Stimulated activated CD8-positive, alpha-beta memory T cell treated with anti-CD3 and anti-CD28 coated beads, Interleukin-12 subunit alpha, Interleukin-12 subunit beta, amount 100 ng/mL, for 24 hours (primary cell): Measurements from ENCODE around the gene TPP1.

ENCODE experiments used
- DNase-seq: peaks from one replicate; pipeline ENCODE4 v3.0.0-alpha.2; 2020; ENCODE audit errors: extremely low read depth

Gene TPP1

DNA sequence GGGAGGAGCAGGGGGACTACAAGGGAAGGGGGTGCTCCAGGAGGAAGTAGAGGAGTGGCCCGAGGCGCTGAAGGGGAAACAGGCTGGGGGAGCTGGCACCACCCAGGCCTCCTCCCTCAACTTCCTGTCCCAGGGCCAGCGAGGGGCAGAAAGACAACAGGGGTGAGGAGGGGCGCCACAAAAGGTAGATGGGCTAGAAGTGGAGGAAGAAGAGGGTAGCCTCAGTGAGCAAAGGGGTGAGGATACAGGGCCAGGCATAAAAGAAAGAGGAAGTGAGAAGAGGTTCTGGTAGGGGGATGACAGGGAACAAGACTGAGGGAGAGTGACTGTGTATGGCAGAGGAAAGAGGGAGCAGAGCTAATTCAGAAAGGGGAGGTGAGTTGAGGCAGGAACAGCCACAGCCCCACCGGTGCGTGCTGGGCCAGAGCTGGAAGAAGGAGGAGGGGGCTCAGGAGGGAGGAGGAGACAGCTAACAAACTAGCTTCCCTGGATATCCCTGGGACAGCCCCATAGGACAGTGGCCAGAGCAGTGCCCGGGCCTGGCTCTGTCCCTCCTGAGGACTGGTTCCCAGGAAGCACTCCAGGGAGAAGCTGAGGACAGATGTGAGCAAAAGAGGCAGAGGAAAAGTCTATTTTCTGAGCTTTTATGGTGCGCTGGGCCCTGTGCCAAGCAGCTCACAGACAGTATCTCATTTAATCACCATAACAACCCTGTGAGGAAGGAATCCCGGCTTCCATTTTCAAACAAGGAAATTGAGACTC, 27.9 kb upstream of the TPP1 start:
- no peak for DNase-seq

DNA sequence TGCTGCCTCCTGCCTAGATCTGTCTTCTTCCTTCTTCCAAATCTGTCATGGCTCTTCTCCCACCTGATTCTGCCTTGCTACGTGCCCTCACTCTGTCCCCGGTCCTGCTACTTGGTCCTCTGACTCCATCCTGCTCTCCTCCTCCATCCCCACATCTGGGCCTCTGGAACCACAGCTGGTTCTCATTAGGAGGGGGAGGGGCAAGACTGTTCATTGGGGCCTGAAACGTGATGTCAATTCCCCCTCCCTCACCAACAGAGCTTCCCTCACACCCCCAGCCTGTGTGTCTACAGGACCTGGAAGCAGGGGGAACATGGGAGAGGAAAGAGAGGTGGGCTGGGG, 27.3 kb upstream of the TPP1 start:
- no peak for DNase-seq

DNA sequence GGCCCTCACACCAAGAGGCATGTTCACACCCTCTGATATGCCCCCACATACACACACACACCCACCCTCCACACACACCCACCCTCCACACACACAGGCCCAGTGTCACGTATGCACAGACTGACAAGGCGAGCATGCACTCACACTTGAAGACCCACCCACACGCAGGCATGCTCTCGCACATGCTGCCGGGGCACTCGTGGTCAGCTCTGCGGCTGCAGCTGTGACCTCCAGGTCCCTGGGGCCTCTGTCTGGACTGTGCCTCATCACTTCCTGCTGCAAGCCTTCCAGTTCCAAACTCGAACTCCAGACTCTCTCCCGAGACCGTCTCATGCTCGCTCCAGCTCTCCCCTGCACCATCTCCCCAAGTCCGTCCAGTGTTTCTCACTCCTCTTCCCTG, 26.8 kb upstream of the TPP1 start:
- DNase-seq: no peak

DNA sequence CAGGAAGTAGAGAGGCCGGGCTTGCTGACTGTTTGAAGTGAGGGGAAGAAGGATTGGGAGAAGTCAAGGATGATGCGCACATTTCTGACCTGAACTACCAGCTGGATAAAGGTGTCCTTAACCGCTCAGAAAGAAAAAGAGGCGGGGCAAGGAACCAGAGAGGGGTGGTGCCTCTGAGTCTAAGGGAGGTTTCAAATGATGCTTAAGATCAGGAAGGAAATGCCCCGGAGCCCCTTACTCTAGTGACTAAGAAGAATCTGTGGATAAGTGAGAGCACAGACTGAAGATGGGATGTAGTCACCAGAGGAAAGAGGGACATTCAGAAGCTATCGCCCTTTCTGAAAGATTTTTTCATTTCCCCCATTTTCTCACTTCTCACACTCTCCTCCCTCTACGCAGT, 23.7 kb upstream of the TPP1 start:
- DNase-seq: no peak

DNA sequence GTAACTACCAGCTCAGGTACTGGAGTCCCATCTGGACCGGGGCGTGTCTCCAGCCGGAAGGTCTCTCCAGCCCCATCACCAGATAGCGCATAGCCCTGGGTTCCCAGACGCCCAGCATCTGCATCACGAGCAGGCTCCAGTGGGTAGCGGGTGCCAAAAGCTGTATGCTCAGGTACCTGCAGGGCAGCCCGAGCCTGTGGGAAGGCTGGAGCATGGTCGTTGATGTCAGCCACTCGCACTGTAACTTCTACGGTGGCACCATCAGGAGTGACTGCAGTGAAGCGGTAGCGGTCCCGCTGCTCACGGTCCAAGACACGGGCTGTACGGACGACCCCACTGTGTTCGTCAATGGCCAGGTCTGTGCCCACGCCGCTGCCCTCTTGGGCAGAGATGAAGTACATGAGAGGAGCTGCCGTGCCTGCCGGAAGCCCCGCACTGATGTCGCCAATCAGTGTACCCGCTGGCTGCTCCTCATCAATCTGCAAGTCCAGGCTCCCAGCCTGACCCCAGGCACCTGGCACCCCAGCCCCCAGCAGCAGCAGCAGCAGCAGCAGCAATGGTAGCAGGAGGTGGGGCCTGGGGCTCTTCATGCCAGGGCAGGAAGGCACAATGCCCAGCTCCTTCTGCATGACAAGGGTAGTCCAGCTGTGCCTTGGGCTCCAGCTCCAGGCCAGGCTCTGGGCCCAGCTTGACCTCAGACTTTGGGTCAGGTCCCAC, 21.9 kb upstream of the TPP1 start:
- no peak for DNase-seq

DNA sequence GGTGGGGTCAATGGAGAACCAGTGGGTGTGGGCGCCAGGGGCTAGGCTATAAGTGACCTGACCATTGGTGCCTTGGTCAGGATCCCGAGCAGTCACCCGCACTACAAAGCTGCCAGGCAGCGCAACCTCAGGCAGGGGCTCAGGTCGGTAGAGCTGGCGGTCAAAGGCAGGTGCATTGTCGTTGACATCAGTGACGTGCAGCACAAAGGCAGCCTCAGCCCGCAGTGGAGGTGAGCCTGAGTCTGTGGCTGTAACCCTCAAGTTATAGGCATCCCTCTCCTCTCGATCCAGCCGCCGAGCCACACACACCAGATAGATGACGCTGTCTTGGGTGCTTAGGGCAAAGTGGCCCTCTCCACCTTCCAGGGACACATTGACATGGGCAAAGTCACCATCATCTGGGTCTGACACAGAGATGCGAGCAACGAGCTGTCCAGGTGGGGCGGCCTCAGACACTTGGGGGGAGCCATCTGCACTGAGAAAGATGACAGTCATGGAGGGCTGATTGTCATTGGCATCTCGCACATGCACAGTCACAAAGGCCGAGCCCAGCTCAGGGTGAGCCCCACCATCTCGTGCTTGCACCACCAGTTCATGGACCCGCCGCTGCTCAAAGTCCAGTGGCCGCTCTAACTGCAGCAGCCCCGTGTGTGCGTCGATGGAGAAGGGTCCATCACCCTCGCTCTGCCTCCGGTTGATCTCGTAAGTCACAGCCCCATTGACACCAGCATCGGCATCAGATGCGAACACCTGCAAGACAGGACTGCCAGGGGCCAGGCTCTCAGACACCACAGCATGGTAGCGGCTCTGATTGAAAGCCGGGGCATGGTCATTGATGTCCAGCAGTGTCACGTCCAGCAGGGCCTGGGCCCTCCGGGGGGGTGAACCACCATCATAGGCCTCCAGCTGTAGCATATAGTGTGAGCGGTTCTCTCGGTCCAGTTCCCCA, 21.1 kb upstream of the TPP1 start:
- no peak for DNase-seq

DNA sequence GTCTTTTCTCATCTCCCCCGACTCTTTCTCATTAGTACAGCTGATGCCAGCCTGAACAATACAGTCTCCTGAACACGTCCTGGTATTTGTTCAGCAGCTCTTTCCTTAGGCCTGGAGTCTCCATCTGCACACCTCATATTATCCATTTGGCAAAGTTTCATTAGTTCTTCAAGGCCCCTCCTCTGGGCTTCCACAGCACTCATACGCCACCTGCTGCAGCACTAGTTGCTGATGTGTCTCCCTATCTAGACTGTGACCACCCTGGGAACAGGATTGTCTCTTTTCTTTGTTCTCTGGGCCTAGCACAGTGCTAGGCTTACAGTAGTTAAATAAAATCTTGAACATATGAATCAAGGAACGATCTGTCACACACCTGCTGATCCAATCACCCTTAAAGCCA, 19.2 kb upstream of the TPP1 start:
- DNase-seq: no peak

DNA sequence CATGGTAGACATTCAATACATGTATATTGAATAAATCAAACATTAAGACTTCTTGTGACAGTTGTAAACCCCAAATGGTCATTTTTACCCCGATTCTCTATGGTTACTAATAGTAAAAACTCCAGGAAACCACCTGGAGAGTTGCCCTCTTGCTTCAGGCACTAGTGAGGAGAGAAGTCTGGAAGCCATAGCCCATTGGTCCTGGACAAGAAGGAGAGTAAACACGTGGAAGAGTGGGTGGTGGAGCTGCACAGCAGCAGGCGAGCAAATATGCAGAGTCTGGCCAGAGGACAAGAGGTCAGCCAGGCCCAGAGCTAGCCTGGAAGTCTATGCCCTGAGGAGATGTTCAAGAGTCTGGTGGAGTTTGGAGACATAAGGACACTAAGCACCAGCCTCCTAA, 18.6 kb upstream of the TPP1 start:
- DNase-seq: no peak

DNA sequence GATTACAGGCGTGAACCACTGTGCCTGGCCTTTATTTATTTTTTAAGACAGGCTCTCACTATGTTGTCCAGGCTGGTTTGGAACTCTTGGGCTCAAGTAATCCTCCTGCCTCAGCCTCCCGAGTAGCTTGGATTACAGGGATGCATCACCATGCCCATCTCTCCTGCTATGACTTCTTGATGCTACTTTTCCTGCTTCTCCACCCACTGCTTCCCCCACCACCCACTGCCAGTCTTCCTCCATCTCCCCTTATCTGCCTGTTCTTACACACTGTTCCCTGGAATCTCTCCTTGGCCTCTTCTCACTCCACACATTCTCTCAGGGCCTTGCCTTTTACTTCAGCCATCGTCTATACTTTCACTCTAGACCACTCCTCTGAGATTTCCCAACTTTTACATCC, 17.3 kb upstream of the TPP1 start:
- no peak for DNase-seq

DNA sequence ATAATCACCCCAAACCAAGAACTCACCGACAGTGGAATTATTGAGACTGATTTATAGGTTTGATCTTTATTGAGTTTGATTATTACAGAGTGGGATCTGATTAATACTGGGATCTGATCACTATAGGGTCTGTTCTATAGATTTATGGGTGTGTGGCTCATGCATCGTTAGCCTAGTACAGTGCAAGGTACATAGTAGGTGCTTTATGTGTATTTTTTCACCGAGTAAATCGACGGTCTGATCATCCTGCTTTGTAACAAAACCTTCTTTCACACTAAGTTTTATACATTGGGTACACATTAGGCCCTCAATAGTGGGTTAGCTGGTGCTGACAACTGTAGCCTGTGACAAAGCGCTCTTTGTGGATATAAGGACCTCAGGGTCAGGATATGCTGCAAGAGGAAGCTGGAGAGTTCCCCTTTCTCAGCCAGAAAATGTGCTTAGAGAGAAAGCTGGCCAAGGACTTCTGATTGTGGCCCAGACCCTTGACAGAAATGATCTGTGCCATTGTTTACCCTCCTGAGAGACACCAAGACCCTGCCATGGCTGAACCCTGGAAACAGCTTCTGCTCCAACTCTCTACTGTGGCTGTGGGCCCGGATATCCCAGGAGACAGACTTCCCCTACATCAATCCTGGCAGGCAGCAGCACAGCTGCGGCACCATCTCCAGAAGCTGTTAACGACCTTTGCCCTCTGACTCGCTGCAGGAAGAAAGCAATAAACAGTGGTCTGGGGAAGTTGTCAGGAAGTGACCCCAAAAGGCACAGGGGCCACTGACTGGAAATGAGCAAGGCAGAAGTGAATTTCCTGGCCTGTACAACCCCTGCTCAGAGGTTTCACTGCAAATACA, 16.1 kb upstream of the TPP1 start:
- DNase-seq: no peak

DNA sequence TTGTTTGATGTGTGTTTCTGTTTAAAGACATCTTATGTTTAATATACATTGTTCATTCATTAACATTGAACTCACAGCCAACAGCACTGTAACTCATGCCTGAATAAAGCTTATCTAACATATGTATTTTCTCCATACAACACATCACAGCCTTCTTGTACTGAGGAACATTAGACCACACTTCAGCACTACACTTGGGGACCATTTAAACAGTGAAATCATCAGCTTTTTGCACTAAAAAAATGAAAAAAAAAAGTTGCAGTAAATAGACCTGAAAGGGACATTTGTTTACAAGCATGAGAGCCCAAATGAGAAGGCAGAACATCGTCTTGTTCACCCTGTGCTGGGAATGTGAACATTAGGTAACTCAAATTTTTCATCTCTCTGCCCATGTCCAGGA, 15.3 kb upstream of the TPP1 start:
- no peak for DNase-seq

DNA sequence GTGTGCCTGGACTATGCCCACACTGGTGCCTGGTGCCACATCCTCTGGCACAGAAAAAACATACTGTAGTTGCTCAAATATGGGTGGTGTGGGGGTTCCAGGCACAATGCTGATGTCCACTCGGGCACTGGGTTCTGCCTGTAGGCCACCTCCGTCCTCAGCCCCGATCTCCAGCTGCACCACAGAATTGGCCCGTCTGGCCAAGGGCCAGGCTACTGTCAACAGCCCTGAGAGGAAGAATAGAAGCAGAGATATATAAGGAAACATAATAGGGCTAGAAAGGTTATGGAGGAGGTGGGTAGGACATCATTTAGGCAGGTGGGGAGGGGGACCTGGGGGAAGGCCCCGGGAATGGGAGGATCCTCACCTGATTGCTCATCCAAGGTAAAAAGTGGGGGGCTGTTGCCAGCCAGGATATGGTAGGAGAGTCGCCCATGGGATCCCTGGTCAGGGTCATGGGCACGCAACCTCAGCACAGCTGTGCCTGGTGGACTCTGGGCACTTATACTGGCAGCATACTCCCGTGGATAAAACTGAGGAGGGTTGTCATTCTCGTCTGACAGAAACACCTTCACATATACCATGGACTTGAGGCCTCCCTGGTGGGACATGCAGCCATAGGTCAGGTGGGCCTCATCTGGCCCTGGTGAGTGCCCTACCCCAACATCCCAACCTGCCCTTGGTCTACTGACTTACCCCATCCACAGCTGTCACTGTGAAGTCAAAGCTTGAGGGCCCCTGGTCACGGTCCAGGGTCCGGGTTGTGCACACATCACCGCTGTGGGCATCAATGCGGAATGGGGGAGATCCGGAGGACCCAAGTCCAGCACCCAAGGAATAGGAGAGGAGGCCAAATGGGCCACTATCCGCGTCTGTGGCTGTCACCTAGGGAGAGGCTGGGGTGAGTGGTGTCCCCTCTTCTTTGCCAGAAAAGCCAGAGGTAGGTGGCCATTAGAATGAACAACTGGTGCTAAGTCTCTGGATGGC, 14.5 kb upstream of the TPP1 start:
- DNase-seq: no peak

DNA sequence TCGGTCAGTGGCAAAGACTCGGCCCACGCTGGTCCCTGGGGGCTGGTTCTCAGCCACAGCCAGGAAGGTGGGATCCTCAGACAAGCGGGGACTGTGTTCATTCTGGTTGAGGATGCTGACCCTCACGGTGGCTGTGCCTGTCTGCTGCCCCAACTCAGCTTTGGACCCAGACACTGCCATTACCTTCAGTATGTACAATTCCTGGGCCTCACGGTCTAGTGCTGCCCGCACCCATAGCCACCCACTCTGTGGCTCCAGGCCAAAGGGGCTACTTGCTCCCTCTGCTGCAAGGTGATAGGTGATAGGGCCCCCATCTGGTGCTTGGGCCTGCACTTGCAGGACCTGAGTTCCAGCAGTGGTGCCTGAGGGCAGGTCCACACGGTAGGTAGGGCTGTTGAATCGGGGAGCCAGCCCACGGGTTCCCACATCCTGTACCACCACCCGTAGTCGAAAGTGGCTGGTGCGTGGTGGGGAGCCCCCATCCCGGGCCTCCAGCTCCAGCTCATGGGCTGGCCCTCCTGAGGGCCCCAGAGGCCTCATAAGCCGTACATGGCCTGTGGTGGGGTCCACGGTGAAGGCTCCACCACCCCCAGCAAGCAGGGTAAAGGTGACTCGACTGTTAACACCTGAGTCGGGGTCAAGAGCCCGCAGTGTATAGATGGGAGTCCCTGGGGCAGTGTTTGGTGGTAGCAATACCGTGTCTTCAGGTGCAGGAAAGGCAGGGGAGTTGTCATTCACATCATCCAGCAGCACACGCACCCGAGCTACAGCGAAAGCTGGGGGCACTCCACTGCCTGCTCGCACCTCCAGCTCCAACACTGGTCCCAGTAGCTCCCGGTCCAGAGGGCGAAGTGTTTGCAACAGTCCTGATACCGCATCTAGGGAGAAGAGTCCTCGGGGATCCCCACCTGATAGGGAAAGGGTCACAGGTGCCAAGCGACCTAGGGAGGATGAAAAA, 13.2 kb upstream of the TPP1 start:
- no peak for DNase-seq

DNA sequence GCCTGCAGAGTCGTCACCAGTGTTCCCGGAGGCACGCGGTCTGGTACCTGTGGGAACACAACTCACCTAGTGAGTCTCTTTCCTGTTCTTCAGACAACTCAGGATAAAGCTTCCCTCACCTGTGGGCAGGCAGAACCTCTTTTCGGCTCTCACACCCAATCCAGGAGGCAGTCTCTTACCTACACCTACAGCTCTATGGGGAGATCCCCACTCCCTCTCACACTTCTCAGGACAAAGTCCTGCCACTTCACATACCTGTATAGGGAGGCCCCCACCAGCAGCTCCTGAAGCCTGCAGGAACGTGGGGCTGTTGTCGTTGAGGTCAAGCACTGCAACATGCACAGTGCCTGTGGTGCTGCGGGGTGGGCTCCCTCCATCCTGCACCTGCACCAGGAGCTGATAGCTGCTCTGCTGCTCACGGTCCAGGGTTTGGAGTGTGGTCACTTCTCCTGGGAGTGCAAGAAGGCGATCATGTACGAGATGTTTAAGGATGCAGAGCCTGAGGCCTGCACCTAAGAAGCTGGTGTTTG, 12.2 kb upstream of the TPP1 start:
- no peak for DNase-seq

DNA sequence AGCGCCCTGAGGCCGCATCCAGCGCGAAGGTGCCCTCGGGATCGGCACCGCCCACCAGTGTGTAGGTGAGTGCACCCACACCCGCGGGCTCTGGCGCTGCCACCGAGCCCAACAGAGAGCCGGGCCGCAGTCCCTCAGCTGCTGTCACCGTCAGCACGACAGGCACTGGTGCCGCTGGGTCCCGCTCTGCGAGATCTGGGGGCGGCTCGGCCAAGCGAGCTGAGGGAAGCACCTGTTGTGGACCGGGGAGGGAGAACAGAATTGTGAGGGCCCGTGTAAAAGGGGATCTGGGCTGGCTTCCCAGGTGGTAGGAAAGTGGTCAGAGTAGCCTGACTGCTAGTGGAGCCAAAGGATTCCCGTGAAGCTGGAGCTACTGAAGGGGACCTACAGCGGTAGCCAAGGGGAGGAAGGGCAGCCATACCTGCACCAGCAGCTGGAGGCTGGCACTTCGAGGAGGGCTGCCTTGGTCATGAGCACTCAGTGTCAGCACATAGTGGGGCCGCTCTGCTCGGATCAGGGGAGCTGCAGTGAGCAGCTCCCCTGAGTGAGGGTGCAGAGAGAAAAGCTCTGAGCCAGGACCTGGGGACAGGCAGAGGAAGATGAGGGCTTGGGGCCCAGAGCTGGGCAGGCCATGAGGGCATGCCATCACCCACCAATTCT, 11.5 kb upstream of the TPP1 start:
- no peak for DNase-seq

DNA sequence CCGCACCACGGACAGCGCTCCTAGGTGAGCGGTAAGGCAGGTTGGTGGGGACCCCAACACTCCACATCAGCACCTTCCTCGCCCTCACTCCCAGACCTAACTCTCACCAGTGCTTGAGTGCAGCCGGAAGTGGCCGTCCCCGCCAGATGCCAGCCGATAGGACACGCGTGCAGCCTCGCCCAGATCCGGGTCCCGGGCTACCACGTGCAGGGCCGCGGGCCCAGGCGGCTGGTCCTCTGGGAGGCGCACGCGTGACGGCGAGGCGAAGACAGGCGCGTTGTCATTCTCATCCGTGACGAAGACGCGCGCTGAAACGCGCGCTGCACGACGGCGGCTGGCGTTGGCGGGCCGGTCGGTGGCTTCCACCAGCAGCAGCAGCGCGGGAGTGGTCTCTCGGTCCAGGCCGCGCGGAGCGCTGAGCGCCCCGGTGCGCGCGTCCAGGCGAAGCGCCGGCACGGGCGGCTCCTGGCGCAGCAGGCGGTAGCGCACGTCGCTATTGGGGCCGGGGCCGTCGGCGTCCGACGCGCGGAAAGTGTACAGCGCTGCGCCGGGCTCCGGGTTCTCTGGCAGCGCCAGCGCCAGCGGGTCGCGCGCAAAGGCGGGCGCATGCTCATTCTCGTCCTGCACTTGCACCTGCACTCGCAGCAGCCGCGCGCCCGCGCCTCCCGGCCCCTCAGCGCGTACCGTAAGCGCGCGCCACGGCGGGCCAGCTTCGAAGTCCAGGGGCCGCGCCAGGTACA, 10.8 kb upstream of the TPP1 start:
- no peak for DNase-seq

DNA sequence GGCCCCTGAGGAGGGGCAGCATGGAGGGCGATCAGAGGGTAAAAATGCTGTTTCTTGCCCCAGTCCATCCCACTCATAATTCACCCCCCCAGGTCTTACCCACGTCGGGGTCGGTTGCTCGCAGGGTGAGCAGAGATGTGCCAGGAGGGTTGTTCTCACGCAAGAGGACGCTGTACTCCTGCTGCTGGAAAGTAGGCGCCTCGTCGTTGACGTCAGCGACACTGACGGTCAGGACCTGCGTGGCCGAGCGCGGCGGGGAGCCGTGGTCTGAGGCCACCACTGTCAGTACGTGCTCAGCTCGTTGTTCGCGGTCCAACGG, 10.3 kb upstream of the TPP1 start:
- no peak for DNase-seq

DNA sequence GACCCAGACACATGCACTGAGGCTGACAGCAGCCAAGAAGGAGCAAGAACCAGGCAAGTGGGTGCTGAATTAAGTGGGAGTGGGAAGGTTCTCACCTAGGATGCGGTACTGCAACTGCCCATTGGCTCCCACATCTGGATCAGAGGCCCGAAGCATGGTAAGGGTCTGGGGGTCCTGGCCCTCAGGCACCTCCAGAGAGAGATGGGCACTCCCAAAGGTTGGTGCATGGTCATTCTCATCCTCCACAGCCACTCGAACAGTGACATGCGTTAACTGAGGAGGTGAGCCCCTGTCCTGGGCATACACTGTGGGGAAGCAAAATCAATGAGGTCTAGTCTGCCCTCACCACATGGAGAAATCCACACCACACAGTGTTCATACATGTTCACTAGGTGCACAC, 9.3 kb upstream of the TPP1 start:
- DNase-seq: no peak
